HL-60 (cell line): ENCODE results near the gene PHB1.

Experiments used
- GABPA ChIP-seq: IDR thresholded peaks from 2 replicates; pipeline ENCODE4 v1.6.1; 2012; ENCODE audit warnings: low read depth
- POLR2AphosphoS5 ChIP-seq: IDR thresholded peaks from 2 replicates; pipeline ENCODE4 v1.6.1; 2012; ENCODE audit warnings: low read depth
- REST ChIP-seq: IDR thresholded peaks from 2 replicates; pipeline ENCODE4 v1.6.1; 2012; ENCODE audit warnings: low read depth; ENCODE audit not compliant: insufficient replicate concordance
- TF ChIP-seq, protein P1 (sequence below): IDR thresholded peaks from one replicate; pipeline ENCODE4 v1.5.1; 2011; ENCODE audit warnings: low read length, control low read depth, inconsistent platforms; ENCODE audit not compliant: insufficient read depth

- no peak for TF ChIP-seq POLR2AphosphoS5
- TF ChIP-seq, protein P1, sequence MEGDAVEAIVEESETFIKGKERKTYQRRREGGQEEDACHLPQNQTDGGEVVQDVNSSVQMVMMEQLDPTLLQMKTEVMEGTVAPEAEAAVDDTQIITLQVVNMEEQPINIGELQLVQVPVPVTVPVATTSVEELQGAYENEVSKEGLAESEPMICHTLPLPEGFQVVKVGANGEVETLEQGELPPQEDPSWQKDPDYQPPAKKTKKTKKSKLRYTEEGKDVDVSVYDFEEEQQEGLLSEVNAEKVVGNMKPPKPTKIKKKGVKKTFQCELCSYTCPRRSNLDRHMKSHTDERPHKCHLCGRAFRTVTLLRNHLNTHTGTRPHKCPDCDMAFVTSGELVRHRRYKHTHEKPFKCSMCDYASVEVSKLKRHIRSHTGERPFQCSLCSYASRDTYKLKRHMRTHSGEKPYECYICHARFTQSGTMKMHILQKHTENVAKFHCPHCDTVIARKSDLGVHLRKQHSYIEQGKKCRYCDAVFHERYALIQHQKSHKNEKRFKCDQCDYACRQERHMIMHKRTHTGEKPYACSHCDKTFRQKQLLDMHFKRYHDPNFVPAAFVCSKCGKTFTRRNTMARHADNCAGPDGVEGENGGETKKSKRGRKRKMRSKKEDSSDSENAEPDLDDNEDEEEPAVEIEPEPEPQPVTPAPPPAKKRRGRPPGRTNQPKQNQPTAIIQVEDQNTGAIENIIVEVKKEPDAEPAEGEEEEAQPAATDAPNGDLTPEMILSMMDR: no peak
- no peak for TF ChIP-seq REST
- TF ChIP-seq GABPA: no peak
Measured at GRCh38 chr17:49414271-49414621, 436 bp downstream of the PHB1 start.
